ENCODE data around the gene ACSM3.
"Not testable (repeated sequence)": the region's sequence is repeated elsewhere in the genome, so short reads cannot be mapped to it uniquely, and the experiment has no call there.

ACSM3 gene

GRCh38 chr16:20763461-20764232 is at the start of gene ACSM3:
TSS of gene ACSM3 (plus strand) at chr16:20764014. CDS start at chr16:20770035, 6,021 bp downstream.
- no peak within 1 kb of the TSS for H3K4me3 ChIP-seq (ENCODE audit: low read depth, low read length)
- no peaks in the 10 kb centered on the region for H3K27me3 ChIP-seq (ENCODE audit: insufficient read depth, low read depth, severe bottlenecking)
- H3K9me3 ChIP-seq (ENCODE audit: severe bottlenecking), result no peaks in the 10 kb centered on the region
- no peak for DNase-seq
- no peaks in the 10 kb centered on the region for H3K36me3 ChIP-seq
- no peak for TF ChIP-seq CTCF (IDR thresholded peaks at IDR 0.05; ENCODE audit: low read depth, low read length)
- no peak within 1 kb of the TSS for H3K27ac ChIP-seq

GRCh38 chr16:20717718-20718117 is 46.1 kb upstream of the ACSM3 start:
- not testable (repeated sequence) for H3K27me3 ChIP-seq (ENCODE audit: insufficient read depth, low read depth, severe bottlenecking); DNase-seq; H3K36me3 ChIP-seq; H3K27ac ChIP-seq; H3K4me3 ChIP-seq (ENCODE audit: low read depth, low read length); H3K9me3 ChIP-seq (ENCODE audit: severe bottlenecking)

- no peak for TF ChIP-seq CTCF (IDR thresholded peaks at IDR 0.05; ENCODE audit: low read depth, low read length)
- no peak overlapping the region for H3K27ac ChIP-seq
- H3K36me3 ChIP-seq, result no peaks in the 10 kb centered on the region
- H3K27me3 ChIP-seq (ENCODE audit: insufficient read depth, low read depth, severe bottlenecking), result no peaks in the 10 kb centered on the region
- H3K9me3 ChIP-seq (ENCODE audit: severe bottlenecking), result no peaks in the 10 kb centered on the region
- no peak for DNase-seq
- no peak overlapping the region for H3K4me3 ChIP-seq (ENCODE audit: low read depth, low read length)
Measured at GRCh38 chr16:20720251-20720650, 43.6 kb upstream of the ACSM3 start.

- H3K27ac ChIP-seq, result no peak overlapping the region
- DNase-seq, result peak; percentile 24
- no peak overlapping the region for H3K4me3 ChIP-seq (ENCODE audit: low read depth, low read length)
- no peaks in the 10 kb centered on the region for H3K27me3 ChIP-seq (ENCODE audit: insufficient read depth, low read depth, severe bottlenecking)
- no peaks in the 10 kb centered on the region for H3K36me3 ChIP-seq
- H3K9me3 ChIP-seq (ENCODE audit: severe bottlenecking), result no peaks in the 10 kb centered on the region
- no peak for TF ChIP-seq CTCF (IDR thresholded peaks at IDR 0.05; ENCODE audit: low read depth, low read length)
Measured at GRCh38 chr16:20726661-20727060, 37.2 kb upstream of the ACSM3 start.

GRCh38 chr16:20727181-20727580 is 36.6 kb upstream of the ACSM3 start:
- Histone ChIP-seq H3K27ac (no peak overlapping the region), H3K36me3 (no peaks in the 10 kb centered on the region), H3K27me3 (ENCODE audit: insufficient read depth, low read depth, severe bottlenecking) (no peaks in the 10 kb centered on the region), H3K4me3 (ENCODE audit: low read depth, low read length) (no peak overlapping the region), H3K9me3 (ENCODE audit: severe bottlenecking) (no peaks in the 10 kb centered on the region)
- TF ChIP-seq CTCF (IDR thresholded peaks at IDR 0.05; ENCODE audit: low read depth, low read length), result no peak
- no peak for DNase-seq

- Histone ChIP-seq H3K36me3 (no peaks in the 10 kb centered on the region), H3K27ac (no peak overlapping the region), H3K4me3 (ENCODE audit: low read depth, low read length) (no peak overlapping the region), H3K9me3 (ENCODE audit: severe bottlenecking) (no peaks in the 10 kb centered on the region), H3K27me3 (ENCODE audit: insufficient read depth, low read depth, severe bottlenecking) (no peaks in the 10 kb centered on the region)
- DNase-seq, result no peak
- TF ChIP-seq CTCF (IDR thresholded peaks at IDR 0.05; ENCODE audit: low read depth, low read length), result no peak
Measured at GRCh38 chr16:20729141-20729540, 34.7 kb upstream of the ACSM3 start.

Measured in WERI-Rb-1 (cell line).